HUES64 (cell line): Measurements from ENCODE around the gene EPS8L3.
A peak's percentile ranks its signal among the peaks of the same experiment; 100 is the strongest.

Source experiments
- H3K27ac ChIP-seq: 2 replicates; pipeline ENCODE4 v1.7.0; 2013; ENCODE audit warnings: low read depth, low read length, inconsistent platforms
- H3K27me3 ChIP-seq: 2 replicates; pipeline ENCODE4 v1.6.1; 2013; ENCODE audit warnings: mild to moderate bottlenecking, low read length; ENCODE audit not compliant: insufficient read depth
- H3K36me3 ChIP-seq: 2 replicates; pipeline ENCODE4 v1.6.1; 2013; ENCODE audit warnings: mild to moderate bottlenecking, low read length; ENCODE audit not compliant: insufficient read depth
- H3K4me1 ChIP-seq: 2 replicates; pipeline ENCODE4 v1.6.1; 2013; ENCODE audit warnings: mild to moderate bottlenecking, low read length, moderate library complexity; ENCODE audit not compliant: insufficient read depth
- H3K4me3 ChIP-seq: 2 replicates; pipeline ENCODE4 v1.5.1; 2013; ENCODE audit warnings: mild to moderate bottlenecking, low read length, moderate library complexity
- H3K9ac ChIP-seq: 2 replicates; pipeline ENCODE4 v1.6.1; 2013; ENCODE audit warnings: mild to moderate bottlenecking, low read depth, low read length
- H3K9me3 ChIP-seq: 2 replicates; pipeline ENCODE4 v1.6.1; 2013; ENCODE audit warnings: low read depth, low read length; ENCODE audit not compliant: insufficient read depth
- WGBS: fragments of 150-250, 120-280 bp; methylation state at CpG from one replicate; pipeline ENCODE4 v1.1.7; 2013; ENCODE audit warnings: missing lambda C conversion rate; 5-methylcytosine and 5-hydroxymethylcytosine counted together

The EPS8L3 gene

GRCh38 chr1:109739738-109740614 lies 23.7 kb downstream of the EPS8L3 start:
- Histone ChIP-seq H3K9ac (peak overlapping the region; percentile 45), H3K4me1 (peaks cover 8% of the 10 kb centered on the region), H3K36me3 (no peaks in the 10 kb centered on the region), H3K4me3 (peak overlapping the region; percentile 73), H3K27me3 (peaks cover 57% of the 10 kb centered on the region), H3K9me3 (no peaks in the 10 kb centered on the region), H3K27ac (no peak overlapping the region)
- 1% methylated on average over 86 of the region's 86 CpGs for WGBS

- Histone ChIP-seq H3K4me1 (no peaks in the 10 kb centered on the region), H3K36me3 (no peaks in the 10 kb centered on the region), H3K27me3 (peaks cover 15% of the 10 kb centered on the region), H3K27ac (no peak overlapping the region), H3K9me3 (peaks cover 7% of the 10 kb centered on the region; the same call in 1 of the 2 replicates), H3K9ac (no peak overlapping the region), H3K4me3 (no peak overlapping the region)
- WGBS = 94% methylated on average over 4 of the region's 4 CpGs
Observed at GRCh38 chr1:109733236-109733870, 30.4 kb downstream of the EPS8L3 start.

DNA sequence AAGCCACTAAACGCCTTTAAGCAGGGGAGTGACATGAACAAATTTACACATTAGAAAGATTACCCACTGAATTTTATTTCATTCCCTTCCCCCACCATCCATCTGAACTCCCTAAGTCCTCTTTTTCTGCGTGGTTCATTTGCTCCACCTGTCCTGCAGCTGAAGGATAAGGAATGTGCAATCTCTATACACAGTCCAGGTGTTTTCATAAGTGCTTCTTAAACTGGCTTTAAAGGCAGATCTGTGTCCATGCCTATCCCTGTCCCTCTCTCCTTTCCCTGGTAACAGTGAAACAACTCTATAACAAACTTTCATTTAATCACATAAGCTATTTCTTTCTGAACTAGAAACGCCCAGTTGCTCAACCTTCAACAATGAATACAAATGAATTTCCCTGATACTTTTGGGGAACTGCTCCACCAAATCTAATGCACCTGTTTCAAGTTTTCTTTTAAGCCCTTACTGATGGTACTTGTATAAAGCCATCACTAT lies 31.3 kb downstream of the EPS8L3 start:
- H3K36me3 ChIP-seq = no peaks in the 10 kb centered on the region
- H3K9me3 ChIP-seq = peaks cover 9% of the 10 kb centered on the region; the same call in 1 of the 2 replicates
- H3K9ac ChIP-seq = no peak overlapping the region
- H3K27ac ChIP-seq = no peak overlapping the region
- 86% methylated on average over 3 of the region's 3 CpGs for WGBS
- H3K4me1 ChIP-seq = no peaks in the 10 kb centered on the region
- no peak overlapping the region for H3K4me3 ChIP-seq
- peaks cover 6% of the 10 kb centered on the region for H3K27me3 ChIP-seq

DNA sequence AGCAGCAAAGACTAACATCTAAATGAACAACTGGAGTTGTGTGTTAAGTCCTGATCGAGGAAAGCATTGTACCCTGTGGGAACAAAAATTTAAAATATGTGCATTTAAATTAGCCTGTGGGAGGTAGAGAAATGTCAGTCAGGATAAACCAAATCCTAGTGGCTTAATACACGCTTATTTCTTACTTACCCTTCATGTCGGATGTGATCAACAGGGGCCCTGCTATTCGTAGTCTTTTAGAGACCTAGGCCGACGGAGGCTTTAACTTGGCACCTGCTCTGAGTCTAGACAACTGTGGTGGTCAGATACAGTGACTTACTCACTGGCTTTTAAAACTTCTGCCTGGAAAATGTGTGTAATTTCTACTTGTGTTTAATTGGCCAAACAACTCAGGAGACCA lies 33.1 kb downstream of the EPS8L3 start:
- Histone ChIP-seq H3K9ac (no peak overlapping the region), H3K4me3 (no peak overlapping the region), H3K4me1 (no peaks in the 10 kb centered on the region), H3K36me3 (no peaks in the 10 kb centered on the region), H3K27ac (no peak overlapping the region), H3K9me3 (peaks cover 20% of the 10 kb centered on the region; the same call in 1 of the 2 replicates), H3K27me3 (no peaks in the 10 kb centered on the region; the same call in 1 of the 2 replicates)
- WGBS = 77% methylated on average over 6 of the region's 6 CpGs

GRCh38 chr1:109728870-109729269 lies 34.9 kb downstream of the EPS8L3 start:
- no peak overlapping the region for H3K27ac ChIP-seq
- H3K36me3 ChIP-seq = no peaks in the 10 kb centered on the region
- H3K27me3 ChIP-seq = no peaks in the 10 kb centered on the region; the same call in 1 of the 2 replicates
- no peak overlapping the region for H3K4me3 ChIP-seq
- no peaks in the 10 kb centered on the region for H3K4me1 ChIP-seq
- no peak overlapping the region for H3K9ac ChIP-seq
- peaks cover 17% of the 10 kb centered on the region; the same call in 1 of the 2 replicates for H3K9me3 ChIP-seq
- WGBS = 93% methylated on average over 6 of the region's 7 CpGs

GRCh38 chr1:109726728-109727373 lies 36.9 kb downstream of the EPS8L3 start:
- Histone ChIP-seq H3K9ac (no peak overlapping the region), H3K9me3 (0 out of 2 replicates have a peak, but pooled peaks cover 13% of the 10 kb centered on the region), H3K4me3 (no peak overlapping the region), H3K36me3 (no peaks in the 10 kb centered on the region), H3K27me3 (no peaks in the 10 kb centered on the region; the same call in 1 of the 2 replicates), H3K27ac (no peak overlapping the region), H3K4me1 (no peaks in the 10 kb centered on the region)
- 93% methylated on average over 12 of the region's 12 CpGs for WGBS

DNA sequence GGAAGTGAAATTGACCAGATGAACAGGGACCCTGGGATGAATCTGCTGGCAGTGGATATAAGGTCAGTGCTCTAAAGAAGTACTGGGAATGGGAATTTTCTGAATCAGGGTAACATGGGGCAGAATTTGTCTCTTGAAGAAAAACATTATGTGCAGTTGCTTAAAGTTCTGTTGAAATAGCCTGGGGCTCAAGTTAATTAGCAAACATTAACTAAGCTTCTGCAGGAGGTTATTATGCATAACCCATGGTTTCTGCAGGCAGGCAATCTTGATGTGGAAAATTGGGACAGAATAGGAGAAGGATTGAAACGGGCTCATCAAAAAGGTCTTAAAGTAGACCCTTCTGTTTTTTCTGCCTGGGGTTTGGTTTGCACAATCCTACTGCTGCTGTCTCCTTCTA lies 37.7 kb downstream of the EPS8L3 start:
- H3K4me1 ChIP-seq = no peaks in the 10 kb centered on the region
- no peaks in the 10 kb centered on the region; the same call in 1 of the 2 replicates for H3K27me3 ChIP-seq
- H3K27ac ChIP-seq = no peak overlapping the region
- no peaks in the 10 kb centered on the region for H3K36me3 ChIP-seq
- WGBS = 92% methylated on average over 1 of the region's 1 CpG
- H3K9ac ChIP-seq = no peak overlapping the region
- H3K4me3 ChIP-seq = no peak overlapping the region
- 0 out of 2 replicates have a peak, but pooled peaks cover 13% of the 10 kb centered on the region for H3K9me3 ChIP-seq

DNA sequence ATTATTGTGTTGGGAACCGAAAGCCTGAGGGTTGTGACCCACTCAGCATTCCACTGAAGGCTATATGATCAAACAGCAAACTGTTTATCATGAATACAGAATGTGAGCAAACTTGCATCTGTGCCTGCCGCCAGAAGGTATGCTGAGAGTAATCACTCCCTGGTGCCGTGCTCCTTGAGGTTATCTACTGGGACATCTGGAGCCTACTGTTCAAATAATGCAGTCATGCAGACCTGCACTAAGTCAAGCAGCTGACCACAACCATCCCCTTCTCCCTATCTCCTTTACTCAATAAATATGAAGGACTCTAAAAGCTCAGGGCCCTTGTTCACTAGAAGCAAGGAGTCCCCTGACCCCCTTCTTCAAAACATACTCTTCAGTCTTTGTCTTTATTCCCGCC lies 38.2 kb downstream of the EPS8L3 start:
- Histone ChIP-seq H3K4me3 (no peak overlapping the region), H3K27me3 (no peaks in the 10 kb centered on the region; the same call in 1 of the 2 replicates), H3K9ac (no peak overlapping the region), H3K9me3 (0 out of 2 replicates have a peak, but pooled peaks cover 13% of the 10 kb centered on the region), H3K4me1 (no peaks in the 10 kb centered on the region), H3K36me3 (no peaks in the 10 kb centered on the region), H3K27ac (no peak overlapping the region)
- WGBS = 93% methylated on average over 4 of the region's 4 CpGs

DNA sequence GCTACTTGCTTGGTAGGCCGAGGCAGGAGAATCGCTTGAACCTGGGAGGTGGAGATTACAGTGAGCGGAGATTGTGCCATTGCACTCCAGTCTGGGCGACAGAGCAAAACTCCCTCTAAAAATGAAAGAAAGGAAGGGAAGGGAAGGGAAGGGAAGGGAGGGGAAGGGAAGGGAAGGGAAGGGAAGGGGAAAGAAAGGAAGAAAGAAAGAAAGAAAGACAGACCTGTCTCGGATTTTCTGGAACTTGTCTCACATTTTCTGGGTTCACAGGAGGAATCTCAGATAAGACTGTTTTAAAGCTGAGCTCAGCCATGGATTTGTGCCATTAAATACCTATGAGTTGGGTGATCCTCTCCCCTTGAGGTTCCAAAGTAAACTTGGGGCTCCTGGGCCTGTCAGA lies 38.8 kb downstream of the EPS8L3 start:
- Histone ChIP-seq H3K4me1 (no peaks in the 10 kb centered on the region), H3K4me3 (no peak overlapping the region), H3K27ac (no peak overlapping the region), H3K9me3 (0 out of 2 replicates have a peak, but pooled peaks cover 13% of the 10 kb centered on the region), H3K36me3 (no peaks in the 10 kb centered on the region), H3K27me3 (no peaks in the 10 kb centered on the region; the same call in 1 of the 2 replicates), H3K9ac (no peak overlapping the region)
- 90% methylated on average over 4 of the region's 5 CpGs for WGBS

DNA sequence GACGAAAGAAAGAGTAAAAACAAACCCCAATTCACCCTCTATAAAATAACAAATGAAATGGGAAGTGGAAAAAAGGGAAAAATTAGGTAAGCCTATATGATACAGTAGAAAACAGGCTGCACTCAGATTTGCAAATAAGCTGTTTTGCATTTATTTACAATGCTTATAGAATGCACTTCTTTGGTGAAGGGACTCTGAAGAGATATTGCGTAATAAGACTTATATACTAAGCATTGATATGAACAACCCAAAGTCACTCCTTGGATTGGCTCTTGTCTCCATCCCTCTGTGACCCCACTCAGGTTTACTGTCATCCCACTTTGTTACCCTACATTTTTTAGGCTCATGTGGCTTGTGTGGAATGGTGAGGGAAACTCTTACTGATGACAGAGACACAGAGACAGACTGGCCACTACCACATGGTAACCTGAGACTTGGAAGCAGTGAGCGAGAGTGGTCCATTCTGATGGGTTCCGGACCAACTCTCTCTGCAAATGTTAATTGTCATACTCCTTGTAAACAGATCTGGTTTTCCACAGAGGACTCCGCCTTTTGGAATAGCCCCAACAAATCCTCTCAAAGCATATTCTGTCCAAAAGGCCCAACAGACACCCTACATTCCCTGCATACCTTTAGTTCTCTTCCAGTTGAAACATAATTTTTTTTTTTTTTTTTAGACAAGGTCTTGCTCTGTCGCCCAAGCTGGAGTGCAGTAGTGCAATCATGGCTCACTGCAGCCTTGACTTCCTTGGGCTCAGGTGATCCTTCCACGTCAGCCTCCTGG lies 40.6 kb downstream of the EPS8L3 start:
- Histone ChIP-seq H3K4me1 (no peaks in the 10 kb centered on the region), H3K9me3 (0 out of 2 replicates have a peak, but pooled peaks cover 13% of the 10 kb centered on the region), H3K9ac (no peak overlapping the region), H3K4me3 (no peak overlapping the region), H3K27me3 (no peaks in the 10 kb centered on the region), H3K36me3 (no peaks in the 10 kb centered on the region), H3K27ac (no peak overlapping the region)
- WGBS = 94% methylated on average over 5 of the region's 7 CpGs
